BJ (cell line): ENCODE results near the gene GTPBP6. TPM values are rescaled to one million over a fixed set of nuclear protein-coding genes. Genes with fewer than 3 reads are reported as not detected.
"Not testable (repeated sequence)": the region's sequence is repeated elsewhere in the genome, so short reads cannot be mapped to it uniquely, and the experiment has no call there.

Experiments
- CTCF ChIA-PET: fragments of 350-600 bp; formaldehyde crosslinking; extraction: SDS; loops from one replicate; lab custom pipeline; 2021; ENCODE audit warnings: antibody characterized with exemption, inconsistent platforms; lab: Yijun Ruan, JAX
- POLR2A ChIA-PET: fragments of 300-600 bp; sonication (Branson Sonifier 250); formaldehyde crosslinking; extraction: SDS; loops from one replicate; lab custom pipeline; 2021; ENCODE audit warnings: antibody characterized with exemption; lab: Charles Lee
- DNase-seq: peaks from one replicate; pipeline ENCODE4 v3.0.0-alpha.2; 2011; ENCODE audit warnings: low read depth
- H3K27me3 ChIP-seq: 2 replicates; pipeline ENCODE4 v1.6.0; 2011; ENCODE audit warnings: low read length; ENCODE audit not compliant: control insufficient read depth, insufficient read depth
- H3K36me3 ChIP-seq: 2 replicates; pipeline ENCODE4 v1.5.1; 2011; ENCODE audit warnings: low read length; ENCODE audit not compliant: control insufficient read depth, insufficient read depth
- H3K4me3 ChIP-seq: 2 replicates; pipeline ENCODE4 v1.5.1; 2011; ENCODE audit warnings: low read depth, mild to moderate bottlenecking, control low read depth, low read length
- polyA plus RNA-seq: library from polyadenylated mRNA; depleted of rRNA; stranded (reverse); fragments of >200 nt; gene quantifications from 2 replicates; pipeline ENCODE4 v1.2.3, GENCODE V29; 2011; rRNA removed
- TF ChIP-seq, protein P1 (sequence below): IDR thresholded peaks from 2 replicates; pipeline ENCODE4 v1.5.1; 2011; ENCODE audit warnings: low read depth, mild to moderate bottlenecking, control low read depth, inconsistent platforms, low read length, moderate library complexity; ENCODE audit not compliant: insufficient read depth

Gene GTPBP6
- polyA plus RNA-seq, 1 experiment = 29.2 TPM

DNA sequence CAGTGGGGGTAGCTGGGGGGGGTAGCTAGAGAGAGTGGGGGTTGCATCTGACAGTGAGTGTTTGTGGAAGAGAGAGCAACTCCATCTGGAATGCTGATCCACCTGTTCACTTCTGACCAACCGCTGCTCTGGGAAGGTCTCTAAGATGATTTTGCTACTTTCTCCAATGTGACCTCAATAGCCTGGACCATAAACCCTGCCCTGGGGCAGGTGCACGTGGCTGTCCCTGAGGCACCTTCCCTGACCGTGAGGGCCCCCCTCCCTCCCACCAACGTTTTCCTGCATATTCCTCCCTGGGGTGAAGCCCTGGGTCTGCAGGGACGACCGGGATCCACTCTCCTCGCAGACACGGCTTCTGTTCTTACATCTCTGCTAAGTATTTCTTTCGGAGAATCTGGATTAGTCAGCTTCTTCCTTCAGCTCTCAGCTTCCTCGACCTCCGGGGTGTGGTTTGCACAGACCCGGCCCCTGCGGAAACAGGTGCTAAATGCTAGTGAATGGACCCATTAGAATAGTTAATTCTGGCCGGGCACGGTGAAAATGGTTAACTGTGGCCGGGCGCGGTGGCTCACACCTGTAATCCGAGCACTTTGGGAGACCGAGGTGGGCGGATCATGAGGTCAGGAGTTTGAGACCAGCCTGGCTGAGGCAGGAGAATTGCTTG lies 58.8 kb downstream of the GTPBP6 start:
- H3K4me3 ChIP-seq = no peak overlapping the region
- CTCF ChIA-PET = no interaction called here
- TF ChIP-seq, protein P1, sequence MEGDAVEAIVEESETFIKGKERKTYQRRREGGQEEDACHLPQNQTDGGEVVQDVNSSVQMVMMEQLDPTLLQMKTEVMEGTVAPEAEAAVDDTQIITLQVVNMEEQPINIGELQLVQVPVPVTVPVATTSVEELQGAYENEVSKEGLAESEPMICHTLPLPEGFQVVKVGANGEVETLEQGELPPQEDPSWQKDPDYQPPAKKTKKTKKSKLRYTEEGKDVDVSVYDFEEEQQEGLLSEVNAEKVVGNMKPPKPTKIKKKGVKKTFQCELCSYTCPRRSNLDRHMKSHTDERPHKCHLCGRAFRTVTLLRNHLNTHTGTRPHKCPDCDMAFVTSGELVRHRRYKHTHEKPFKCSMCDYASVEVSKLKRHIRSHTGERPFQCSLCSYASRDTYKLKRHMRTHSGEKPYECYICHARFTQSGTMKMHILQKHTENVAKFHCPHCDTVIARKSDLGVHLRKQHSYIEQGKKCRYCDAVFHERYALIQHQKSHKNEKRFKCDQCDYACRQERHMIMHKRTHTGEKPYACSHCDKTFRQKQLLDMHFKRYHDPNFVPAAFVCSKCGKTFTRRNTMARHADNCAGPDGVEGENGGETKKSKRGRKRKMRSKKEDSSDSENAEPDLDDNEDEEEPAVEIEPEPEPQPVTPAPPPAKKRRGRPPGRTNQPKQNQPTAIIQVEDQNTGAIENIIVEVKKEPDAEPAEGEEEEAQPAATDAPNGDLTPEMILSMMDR = no peak
- H3K36me3 ChIP-seq = no peaks in the 10 kb centered on the region
- no peak for DNase-seq
- H3K27me3 ChIP-seq = no peaks in the 10 kb centered on the region
- POLR2A ChIA-PET = no interaction called here

DNA sequence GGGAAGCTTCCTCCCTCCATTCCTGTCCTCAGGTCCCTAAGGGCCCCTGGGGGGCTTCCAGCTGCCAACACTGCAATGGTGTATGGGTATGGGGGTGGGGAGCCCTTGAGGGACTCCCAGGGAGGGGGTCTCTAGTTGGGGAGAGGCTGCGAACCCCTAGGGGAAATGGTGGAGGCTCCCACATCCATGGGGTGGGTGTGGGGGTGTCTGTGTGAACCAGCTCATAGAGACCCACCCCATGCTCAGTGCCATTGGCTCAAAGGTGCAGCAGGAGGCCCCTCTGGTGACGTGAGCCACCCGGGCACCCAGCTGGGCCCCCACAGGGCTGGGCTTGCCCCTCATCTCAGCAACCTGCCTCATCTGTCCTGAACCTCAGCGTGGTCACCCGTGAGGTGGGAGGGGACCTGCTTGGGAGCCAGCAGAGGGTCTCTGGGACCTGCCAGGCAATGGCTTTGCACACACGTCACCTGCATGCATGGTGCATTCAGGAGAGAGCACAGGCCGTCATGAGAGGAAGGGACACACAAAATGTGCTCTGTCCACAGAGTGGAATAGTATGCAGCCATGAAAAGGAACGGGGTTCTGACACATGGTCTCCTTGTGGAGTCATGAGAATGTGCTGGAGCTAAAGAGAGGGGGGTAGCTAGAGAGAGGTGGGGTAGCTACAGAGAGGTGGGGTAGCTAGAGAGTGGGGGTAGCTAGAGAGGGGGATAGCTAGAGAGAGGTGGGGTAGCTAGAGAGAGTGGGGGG lies 60.1 kb downstream of the GTPBP6 start:
- no peak for DNase-seq
- CTCF ChIA-PET = no interaction called here

GRCh38 chrX:257681-258289 lies 60.8 kb downstream of the GTPBP6 start:
- Histone ChIP-seq H3K36me3 (no peaks in the 10 kb centered on the region), H3K4me3 (no peak overlapping the region), H3K27me3 (no peaks in the 10 kb centered on the region)
- DNase-seq = no peak
- TF ChIP-seq, protein P1 = no peak
- POLR2A ChIA-PET = no interaction called here
- CTCF ChIA-PET = no interaction called here

More for the DNA sequence above, 60.1 kb downstream of the GTPBP6 start:
- POLR2A ChIA-PET = no interaction called here
- no peak overlapping the region for H3K4me3 ChIP-seq
- TF ChIP-seq, protein P1 = no peak
- no peaks in the 10 kb centered on the region for H3K27me3 ChIP-seq
- H3K36me3 ChIP-seq = no peaks in the 10 kb centered on the region

GRCh38 chrX:257054-257453 lies 61.5 kb downstream of the GTPBP6 start:
- H3K27me3 ChIP-seq, H3K4me3 ChIP-seq, POLR2A ChIA-PET, H3K36me3 ChIP-seq, CTCF ChIA-PET, DNase-seq: not testable (repeated sequence)

DNA sequence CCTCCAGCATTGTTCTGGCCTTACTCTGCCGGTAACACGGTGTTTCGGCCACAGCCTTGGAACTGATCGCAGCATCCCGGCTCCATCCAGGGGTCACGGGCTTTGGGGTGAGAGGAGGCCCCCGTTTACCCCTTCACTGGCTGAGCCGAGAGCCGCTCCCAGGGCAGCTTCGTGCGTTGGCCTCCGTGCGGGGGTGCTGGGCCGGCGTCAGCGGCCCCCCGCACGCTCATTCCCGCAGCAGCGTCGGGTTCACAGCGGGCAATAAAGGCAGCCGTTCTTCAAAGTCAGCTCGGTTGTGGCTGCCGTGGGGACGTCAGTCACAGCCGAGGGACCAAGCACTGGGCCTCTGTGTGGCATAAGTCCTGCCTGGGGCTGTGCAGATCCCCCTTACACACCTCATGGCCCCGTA lies 62.7 kb downstream of the GTPBP6 start:
- CTCF ChIA-PET = no interaction called here
- Histone ChIP-seq H3K27me3 (no peaks in the 10 kb centered on the region), H3K4me3 (no peak overlapping the region), H3K36me3 (no peaks in the 10 kb centered on the region)
- no peak for DNase-seq
- TF ChIP-seq, protein P1 = no peak
- POLR2A ChIA-PET = no interaction called here

Other genes with a start within 250 kb of the GTPBP6 start
- 4.7 and 6.4 TPM in 2 replicates for gene PLCXD1, start 37.4 kb downstream of the GTPBP6 start, polyA plus RNA-seq
- 8.6 and 14.9 TPM in 2 replicates for gene PPP2R3B, start 68.1 kb upstream of the GTPBP6 start, polyA plus RNA-seq